GM15510 (cell line): ENCODE measurements around the gene NCAPD2.

ENCODE experiments used
- POLR2A ChIP-seq: IDR thresholded peaks from 3 replicates; pipeline ENCODE4 v1.6.1; 2011; ENCODE audit warnings: borderline replicate concordance; ENCODE audit not compliant: insufficient read length; ENCODE audit errors: extremely low read depth

The NCAPD2 gene

DNA sequence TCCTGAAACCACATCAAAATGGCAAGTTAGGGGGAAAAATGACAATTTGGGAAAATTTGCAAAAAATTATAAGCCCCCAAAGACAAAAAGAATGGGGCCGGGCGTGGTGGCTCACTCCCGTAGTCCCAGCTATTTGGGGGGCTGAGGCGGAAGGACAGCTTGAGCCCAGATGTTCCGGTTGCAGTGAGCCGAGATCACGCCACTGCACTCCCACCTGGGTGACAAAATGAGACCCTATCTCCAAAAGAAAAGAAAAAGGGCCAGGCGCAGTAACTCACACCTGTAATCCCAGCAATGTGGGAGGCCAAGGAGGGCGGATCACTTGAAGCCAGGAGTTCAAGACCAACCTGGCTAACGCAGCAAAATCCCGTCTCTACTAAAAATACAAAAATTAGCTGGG, 21.4 kb upstream of the NCAPD2 start:
- TF ChIP-seq POLR2A: no peak

DNA sequence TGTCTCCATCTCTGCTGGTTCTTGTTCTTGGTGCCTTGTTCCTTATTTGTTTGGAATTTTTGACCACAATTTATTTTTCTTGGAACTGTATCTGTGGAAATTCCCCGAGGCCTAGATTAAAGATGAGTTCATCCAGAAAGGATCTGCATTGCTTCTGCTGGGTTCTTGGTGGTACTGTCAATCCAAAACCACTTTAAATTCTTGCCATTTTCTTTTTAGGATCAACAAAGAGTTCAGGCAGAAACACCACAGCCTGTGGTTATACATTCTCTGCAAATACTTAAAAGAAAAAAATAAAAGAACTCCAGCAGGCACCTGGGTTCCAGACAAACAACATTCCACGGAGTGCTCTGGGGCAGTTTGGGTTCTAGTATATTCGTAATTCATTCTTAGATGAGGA, 17.4 kb upstream of the NCAPD2 start:
- TF ChIP-seq POLR2A: no peak

DNA sequence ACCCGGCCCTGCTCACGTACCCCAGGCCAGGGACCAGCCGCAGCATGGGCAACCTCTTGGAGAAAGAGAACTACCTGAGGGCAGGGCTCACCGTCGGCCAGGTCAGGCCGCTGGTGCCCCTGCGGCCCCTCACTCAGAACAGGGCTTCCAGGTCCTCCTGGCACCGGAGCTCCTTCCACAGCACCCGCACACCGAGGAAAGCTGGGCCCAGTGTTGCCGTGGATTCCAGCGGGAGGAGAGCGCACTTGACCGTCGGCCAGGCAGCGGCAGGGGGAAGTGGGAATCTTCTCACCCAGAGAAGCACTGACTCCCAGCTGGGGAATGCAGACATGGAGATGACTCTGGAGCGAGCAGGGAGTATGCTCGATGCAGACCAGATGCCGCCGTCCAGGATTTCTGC, 15.5 kb upstream of the NCAPD2 start:
- no peak for TF ChIP-seq POLR2A

DNA sequence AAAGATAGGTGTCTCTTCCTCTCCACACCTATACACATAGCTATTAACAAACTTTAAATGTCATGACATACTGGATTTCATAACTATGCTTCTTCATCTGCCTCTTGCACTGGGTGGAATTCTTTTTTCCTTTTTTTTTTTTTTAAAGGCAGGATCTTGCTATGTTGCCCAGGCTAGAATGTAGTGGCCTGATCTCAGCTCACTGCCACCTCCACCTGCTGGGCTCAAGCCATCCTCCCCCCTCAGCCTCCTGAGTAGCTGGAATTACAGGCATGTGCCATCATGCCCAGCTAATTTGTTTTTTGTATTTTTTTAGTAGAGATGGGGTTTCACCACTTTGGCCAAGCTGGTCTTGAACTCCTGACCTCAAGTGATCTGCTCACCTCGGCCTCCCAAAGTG, 5.7 kb upstream of the NCAPD2 start:
- no peak for TF ChIP-seq POLR2A

DNA sequence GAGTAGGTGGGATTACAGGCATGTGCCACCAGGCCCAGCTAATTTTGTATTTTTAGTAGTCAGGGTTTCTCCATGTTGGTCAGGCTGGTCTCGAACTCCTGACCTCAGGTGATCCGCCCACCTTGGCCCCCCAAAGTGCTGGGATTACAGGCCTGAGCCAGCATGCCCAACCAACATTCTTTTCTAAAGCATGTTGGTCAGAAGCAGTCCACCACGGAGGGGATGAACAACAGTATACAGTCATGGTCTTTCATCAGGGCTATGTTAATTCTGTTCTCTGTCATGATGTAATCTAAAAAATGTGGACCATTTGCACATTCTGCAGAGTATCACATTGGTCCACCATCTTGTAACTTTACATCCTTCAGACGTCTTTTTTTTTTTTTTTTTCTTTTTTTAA, 4.5 kb upstream of the NCAPD2 start:
- TF ChIP-seq POLR2A: no peak

DNA sequence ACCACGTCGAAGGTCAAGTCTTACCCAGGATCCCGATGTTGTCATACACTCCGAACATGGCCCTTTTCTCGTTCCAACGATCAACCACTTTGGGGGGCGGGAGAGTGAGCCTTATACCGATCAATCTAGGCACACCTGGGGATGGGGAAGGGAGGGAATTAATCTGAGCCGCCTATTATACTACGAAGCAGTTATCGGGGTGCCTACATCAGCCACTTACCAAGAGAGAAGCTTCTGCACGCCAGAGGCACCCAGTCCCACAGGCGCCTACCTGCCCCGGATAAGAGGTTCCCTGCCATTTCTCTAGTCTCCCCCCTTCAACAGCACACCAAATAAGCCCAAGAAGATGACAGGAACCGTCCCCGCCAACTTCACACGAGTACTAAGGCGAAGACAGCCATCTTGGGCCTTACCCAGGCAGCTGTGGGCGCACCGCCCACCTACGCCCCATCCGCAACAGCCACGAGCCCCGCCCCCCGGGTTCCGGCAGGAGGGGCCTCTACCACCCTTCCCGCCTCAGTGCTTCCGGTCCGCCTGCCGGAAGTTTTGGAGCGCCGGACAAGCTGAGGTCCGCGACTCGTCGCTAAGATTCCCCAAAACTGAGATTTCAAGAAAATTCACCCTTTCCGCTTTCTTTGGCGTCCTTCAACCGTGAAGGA, 935 bp upstream of the NCAPD2 start, which contains the start of gene MRPL51:
Gene MRPL51, minus strand, starts transcription at position 425 of the 659 bp plus-strand sequence. Its CDS starts 126 bp downstream, at position 299.
- TF ChIP-seq POLR2A: peak; percentile 91

DNA sequence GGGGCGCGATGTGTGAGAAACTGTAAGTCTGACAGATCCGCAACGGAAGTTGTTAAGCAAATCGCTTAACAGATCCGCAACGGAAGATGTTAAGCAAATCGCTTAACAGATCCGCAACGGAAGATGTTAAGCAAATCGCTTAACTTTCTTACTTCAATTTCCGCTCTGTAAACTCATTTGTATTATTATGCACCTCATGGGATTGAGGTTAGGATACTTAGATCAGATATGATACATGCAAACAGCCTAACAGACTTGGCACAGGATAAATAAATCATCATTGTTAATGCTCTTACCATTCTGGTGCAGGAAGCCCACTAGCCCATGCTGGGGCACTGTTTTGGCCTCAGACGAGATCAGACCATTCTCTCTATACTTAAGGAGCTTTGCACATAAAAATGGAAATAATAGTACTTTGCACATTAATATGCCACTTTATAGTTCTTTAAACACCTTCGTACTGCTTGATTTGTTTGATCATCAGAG, 399 bp downstream of the NCAPD2 start:
- no peak for TF ChIP-seq POLR2A

DNA sequence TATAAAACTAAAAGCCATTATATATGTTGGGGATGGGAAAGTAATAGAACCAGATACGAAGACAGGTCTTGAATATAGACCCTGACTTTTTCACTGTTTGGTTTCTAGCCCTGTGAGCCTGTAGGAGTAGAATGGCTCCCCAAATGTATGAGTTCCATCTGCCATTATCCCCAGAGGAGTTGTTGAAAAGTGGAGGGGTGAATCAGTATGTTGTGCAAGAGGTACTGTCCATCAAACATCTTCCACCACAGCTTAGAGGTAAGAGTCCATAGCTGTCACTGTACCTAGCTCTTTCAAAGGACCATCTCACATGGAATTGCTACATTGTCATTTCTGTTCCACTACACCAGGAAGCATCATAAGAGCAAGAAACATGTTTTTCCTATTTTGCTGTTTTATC, 1.1 kb downstream of the NCAPD2 start:
- no peak for TF ChIP-seq POLR2A

DNA sequence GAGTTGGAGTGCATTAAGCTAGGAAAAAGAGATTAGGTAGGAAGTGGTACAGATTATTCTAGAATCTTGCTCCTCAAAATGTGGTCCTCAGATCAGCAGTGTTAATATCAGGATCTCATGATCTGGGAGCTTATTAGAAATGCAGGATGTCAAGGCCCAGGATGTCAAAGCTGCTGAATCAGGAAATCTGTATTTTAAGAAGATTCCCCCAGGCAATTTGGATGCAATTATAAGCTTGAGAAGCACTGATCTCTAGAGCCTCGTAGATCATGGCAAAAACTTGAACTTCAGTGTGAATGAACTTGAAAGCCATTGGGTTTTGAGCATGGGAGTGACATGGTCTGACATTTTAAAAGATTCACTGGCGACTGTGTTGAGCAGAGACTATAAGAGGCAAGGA, 6.6 kb downstream of the NCAPD2 start:
- no peak for TF ChIP-seq POLR2A

DNA sequence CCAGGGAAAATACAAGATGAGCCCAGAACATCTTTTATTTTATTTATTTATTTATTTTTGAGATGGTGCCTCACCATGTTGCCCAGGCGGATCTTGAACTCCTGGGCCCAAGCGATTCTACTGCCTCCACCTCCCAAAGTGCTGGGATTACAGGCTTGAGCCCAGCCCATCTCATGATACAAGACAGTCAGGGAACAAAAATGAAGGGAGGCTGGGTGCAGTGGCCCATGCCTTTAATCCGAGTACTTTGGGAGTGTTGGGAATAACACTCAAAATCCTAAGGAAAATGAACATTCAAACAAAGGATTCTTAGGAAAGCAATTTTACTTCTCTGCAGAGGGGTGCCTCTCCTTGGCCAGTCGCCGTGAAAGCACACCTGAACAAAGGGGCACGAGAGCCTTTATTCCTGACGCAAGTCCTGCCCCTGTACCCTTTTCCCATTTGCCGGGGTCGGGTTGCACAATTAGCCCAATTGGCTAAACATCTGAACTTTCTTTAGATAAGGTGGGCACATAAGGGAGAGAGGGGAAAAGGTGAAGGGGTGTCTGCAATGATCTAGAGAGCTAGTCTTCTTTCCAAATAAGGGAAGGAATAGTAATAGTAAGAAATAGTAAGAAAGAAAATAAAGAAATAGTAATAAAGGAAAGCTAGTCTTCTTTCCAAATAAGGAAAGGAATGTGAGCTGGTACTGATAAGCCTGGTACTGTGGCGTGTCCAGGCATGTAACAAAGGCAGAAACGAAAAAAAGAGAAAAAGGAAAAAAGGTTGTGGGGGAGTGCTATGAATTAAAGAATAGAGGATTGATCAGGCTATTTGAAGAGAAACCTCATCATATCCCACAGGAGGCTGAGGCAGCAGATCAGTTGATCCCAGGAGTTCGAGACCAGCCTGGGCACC, 13.4 kb downstream of the NCAPD2 start:
- TF ChIP-seq POLR2A: no peak

DNA sequence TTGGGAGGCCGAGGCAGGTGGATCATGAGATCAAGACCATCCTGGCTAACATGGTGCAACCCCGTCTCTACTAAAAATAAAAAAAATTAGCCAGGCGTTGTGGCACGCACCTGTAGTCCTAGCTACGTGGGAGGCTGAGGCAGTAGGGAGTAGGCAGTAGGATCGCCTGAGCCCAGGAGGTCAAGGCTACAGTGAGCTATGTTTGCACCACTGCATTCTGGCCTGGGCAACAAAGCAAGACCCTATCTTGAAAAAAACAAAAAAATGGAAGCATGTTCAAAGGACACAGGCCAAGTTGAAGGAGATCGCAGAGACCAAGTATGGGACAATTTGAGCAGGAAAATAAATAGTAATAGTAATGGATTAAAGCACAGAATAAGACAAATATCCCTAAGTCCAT, 14.2 kb downstream of the NCAPD2 start:
- no peak for TF ChIP-seq POLR2A

DNA sequence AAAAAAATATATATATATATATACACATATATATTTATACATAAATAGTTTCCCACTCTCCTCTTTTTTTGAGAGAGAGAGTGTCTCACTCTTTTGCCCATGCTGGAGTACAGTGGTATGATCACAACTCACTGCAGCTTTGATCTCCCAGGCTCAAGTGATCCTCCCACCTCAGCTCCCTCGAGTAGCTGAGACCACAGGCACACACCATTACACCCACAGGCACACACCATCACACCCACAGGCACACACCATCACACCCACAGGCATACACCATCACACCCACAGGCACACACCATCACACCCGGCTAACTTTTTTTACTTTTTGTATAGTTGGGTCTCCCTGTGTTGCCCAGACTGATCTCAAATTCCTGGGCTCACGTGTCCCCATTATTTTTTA, 26.3 kb downstream of the NCAPD2 start:
- TF ChIP-seq POLR2A: no peak

DNA sequence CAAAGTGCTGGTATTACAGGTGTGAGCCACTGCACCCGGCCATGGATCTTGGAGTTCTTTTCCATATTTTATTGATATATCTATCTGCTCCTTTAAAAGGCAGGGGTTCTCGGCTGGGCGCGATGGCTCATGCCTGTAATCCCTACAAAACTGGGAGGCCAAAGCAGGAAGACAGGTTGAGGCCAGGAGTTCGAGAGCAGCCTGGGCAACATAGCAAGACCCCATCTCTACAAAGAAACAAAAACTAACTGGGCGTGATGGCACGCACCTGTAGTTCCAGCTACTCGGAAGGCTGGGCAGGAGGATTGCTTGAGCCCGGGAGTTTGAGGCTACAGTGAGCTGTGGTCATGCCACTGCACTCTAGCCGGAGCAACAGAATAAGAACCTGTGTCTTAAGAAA, 28.3 kb downstream of the NCAPD2 start:
- TF ChIP-seq POLR2A: no peak

DNA sequence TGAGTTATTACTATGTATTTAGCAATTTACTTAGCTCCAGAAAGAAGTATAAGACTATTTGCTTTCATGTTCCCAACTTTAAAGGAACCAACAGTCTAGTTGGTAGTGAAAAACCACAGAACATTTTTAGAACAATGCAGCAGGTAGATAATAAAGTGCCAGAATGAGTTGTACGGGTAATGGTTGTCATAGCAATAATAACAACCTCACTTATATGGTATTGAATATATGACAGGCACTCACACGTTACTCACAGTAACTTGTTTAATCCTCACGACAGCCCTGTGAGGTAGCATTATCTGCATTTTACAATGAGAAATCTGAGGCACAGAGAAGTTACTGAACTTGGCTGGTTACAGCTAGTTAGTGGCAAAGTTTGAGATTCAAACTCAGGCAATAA, 29.8 kb downstream of the NCAPD2 start:
- no peak for TF ChIP-seq POLR2A

DNA sequence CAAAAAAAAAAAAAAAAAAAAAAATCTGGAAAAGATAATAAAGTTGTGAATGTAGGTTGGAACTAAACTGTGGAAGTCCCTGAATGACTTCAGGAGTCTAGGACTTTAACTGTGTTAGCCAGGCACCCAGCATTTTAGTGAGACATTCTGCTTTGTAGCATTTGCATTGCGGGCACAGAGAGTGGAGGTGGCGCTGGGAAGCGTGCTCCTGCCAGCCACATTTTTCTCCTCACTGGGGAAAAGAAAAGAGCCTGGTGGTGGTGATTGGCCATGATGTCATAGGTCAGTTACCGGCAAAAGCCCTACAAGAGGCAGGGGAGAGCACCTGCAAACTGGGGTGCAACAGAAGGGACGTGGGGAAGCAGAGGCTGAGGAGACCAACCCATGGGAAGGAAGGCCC, 30.7 kb downstream of the NCAPD2 start:
- no peak for TF ChIP-seq POLR2A

DNA sequence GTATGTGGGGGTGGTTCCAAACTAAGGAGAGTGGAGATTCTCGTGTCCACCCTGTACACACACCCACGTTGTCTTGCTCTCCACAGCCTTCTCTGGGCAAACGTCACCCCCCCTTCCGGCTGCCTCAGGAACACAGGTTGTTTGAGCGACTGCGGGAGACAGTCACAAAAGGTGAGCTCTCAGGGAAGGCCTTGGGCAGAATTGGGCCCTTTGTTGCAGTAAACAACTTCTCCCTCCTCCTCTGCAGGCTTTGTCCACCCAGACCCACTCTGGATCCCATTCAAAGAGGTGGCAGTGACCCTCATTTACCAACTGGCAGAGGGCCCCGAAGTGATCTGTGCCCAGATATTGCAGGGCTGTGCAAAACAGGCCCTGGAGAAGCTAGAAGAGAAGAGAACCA, 32.3 kb downstream of the NCAPD2 start:
- TF ChIP-seq POLR2A: no peak
